Myocyte (in vitro differentiated cells): ENCODE measurements around the gene ZNF426. TPM values are rescaled to one million over a fixed set of nuclear protein-coding genes. Genes with fewer than 3 reads are reported as not detected.

ENCODE experiments used
- DNase-seq: peaks from one replicate; pipeline ENCODE4 v3.0.0-alpha.2; 2012; ENCODE audit warnings: low read depth
- total RNA-seq: library from RNA; depleted of rRNA; stranded (reverse); fragments of >200 nt; gene quantifications from 2 replicates; pipeline ENCODE4 v1.2.3, GENCODE V29; 2014

ZNF426 gene
- total RNA-seq, 1 donor from 2014 or later = 13.7 TPM

GRCh38 chr19:9498183-9498902 is 40.1 kb downstream of the ZNF426 start, which contains the start of gene ZNF560:
Gene ZNF560, minus strand, starts transcription at chr19:9498616. Its CDS starts 23,303 bp downstream, at chr19:9475313.
- DNase-seq = no peak

GRCh38 chr19:9494096-9494495 is 44.3 kb downstream of the ZNF426 start:
- DNase-seq = no peak

GRCh38 chr19:9487016-9487415 is 51.4 kb downstream of the ZNF426 start:
- DNase-seq = no peak

- no peak for DNase-seq
Observed at GRCh38 chr19:9485140-9485539, 53.3 kb downstream of the ZNF426 start.

GRCh38 chr19:9474975-9475374 is 63.5 kb downstream of the ZNF426 start:
- DNase-seq = no peak

Other genes starting within 250 kb of the ZNF426 start
- gene ZNF699, start 228.8 kb downstream of the ZNF426 start, total RNA-seq = 17.1 and 18.5 TPM in 2 replicates
- 4.4 and 8.1 TPM in 2 replicates for gene ZNF559, start 214.5 kb downstream of the ZNF426 start, total RNA-seq
- gene ZNF177, start 175.6 kb downstream of the ZNF426 start, total RNA-seq = 1.7 and 1.8 TPM in 2 replicates
- gene ZNF266, start 103.1 kb downstream of the ZNF426 start, total RNA-seq = 15.2 and 29.9 TPM in 2 replicates
- not detected in 2 replicates for gene ZNF560, start 40.0 kb downstream of the ZNF426 start, total RNA-seq
- gene ZNF121, start 45.9 kb upstream of the ZNF426 start, total RNA-seq = 39.0 and 44.3 TPM in 2 replicates
- gene ZNF561, start 82.6 kb upstream of the ZNF426 start, total RNA-seq = 32.9 and 55.2 TPM in 2 replicates
- gene ZNF562, start 136.5 kb upstream of the ZNF426 start, total RNA-seq = 21.3 and 21.8 TPM in 2 replicates
- gene ZNF846, start 230.1 kb upstream of the ZNF426 start, total RNA-seq = 6.5 and 8.8 TPM in 2 replicates